Duodenal mucosa (tissue), 2 donors: Measurements from ENCODE around the gene RGS3.

Experiments used
- H3K27ac ChIP-seq: one replicate; pipeline ENCODE4 v1.7.0; 2013; ENCODE audit warnings: low read depth, low read length
- H3K27me3 ChIP-seq, 2 donors: one replicate each; pipeline ENCODE4 v1.7.0; 2013; ENCODE audit warnings: low read length in 2 of 2, control low read depth in 1 of 2; ENCODE audit not compliant: insufficient read depth in 2 of 2, control insufficient read depth in 1 of 2
- H3K36me3 ChIP-seq, 2 donors: one replicate each; pipeline ENCODE4 v1.7.0; 2013; ENCODE audit warnings: low read length in 2 of 2, control low read depth in 1 of 2; ENCODE audit not compliant: insufficient read depth in 2 of 2, control insufficient read depth in 1 of 2
- H3K4me1 ChIP-seq, 2 donors: one replicate each; pipeline ENCODE4 v1.7.0; 2013; ENCODE audit warnings: low read length in 2 of 2, control low read depth in 1 of 2; ENCODE audit not compliant: insufficient read depth in 2 of 2, control insufficient read depth in 1 of 2
- H3K4me3 ChIP-seq, 2 donors: one replicate each; pipeline ENCODE4 v1.7.0; 2013; ENCODE audit warnings: low read length in 2 of 2, low read depth in 1 of 2
- H3K9ac ChIP-seq, 2 donors: one replicate each; pipeline ENCODE4 v1.7.0; 2013; ENCODE audit warnings: low read length in 2 of 2, low read depth in 1 of 2
- H3K9me3 ChIP-seq, 2 donors: one replicate each; pipeline ENCODE4 v1.7.0; 2013; ENCODE audit warnings: low read length in 2 of 2, control low read depth in 1 of 2; ENCODE audit not compliant: control insufficient read depth in 1 of 2

The RGS3 gene

DNA sequence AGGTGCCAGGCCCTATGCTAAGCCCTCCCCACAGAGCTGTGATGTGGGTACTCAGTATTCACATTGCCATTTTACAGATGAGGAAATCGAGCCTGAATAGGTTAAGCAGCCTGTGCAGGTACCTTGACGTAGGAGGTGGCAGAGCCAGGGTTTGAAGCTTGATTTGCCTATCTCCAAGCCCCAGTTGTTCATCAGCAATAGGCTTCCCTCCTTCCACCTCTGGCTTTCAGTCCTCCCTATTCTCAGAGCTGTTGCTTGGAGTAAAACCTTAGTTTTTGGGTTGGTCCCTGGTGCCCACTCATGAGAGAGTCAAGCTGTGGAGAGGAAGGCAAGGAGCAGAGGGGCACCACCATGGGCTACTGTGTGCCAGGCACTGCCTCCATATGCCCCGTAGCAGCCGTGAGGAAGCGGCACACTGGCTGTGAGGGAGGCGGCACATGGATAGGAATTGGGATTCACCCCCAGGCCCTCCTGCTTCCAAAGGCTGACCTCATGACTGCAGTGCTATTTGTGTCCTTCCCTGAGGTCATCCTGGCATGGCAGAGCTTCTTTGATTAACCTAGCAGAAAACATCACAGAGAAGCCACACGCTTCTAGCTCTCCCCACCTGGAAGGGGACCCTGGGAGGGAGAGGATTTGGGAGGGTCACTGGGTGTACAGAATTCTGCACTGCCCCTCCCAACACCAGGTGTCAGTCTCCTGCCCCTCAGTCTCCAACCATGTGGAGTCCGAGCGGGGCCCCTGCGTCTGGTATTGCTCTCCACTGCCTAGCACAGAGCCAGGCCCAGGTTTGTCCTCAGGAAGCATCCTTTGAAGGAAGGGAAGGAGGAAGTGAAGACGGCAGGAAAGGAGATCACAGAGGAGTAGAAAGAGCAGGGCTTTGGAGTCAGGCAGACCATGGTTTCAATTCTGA lies 109.8 kb downstream of the RGS3 start:
- Histone ChIP-seq H3K4me1 (peaks cover 23 to 35% of the 10 kb centered on the region in 2 donors), H3K9ac (no peak overlapping the region), H3K27me3 (no peaks in the 10 kb centered on the region), H3K27ac (no peak overlapping the region), H3K36me3 (peaks cover 0 to 6% of the 10 kb centered on the region in 2 donors), H3K4me3 (no peak overlapping the region), H3K9me3 (no peaks in the 10 kb centered on the region)

DNA sequence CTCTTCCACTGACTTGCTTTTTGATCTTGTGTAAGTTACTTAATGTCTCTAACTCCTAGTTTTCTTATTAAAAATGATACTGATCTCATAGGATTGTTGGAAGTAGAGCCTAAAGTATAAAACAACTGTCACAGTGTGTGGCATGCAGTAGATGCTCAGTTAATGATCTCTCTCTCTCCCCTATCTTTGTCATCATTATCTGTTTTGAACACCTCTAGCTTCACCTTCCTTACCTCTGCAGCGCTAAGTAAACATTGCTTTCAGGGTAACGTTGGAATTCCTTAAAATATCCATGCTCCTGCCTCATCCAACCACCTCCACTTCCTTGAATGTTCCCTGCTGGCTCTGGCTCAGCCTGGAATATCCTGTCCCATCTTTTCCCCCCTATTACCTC lies 110.4 kb downstream of the RGS3 start:
- Histone ChIP-seq H3K36me3 (peaks cover 0 to 4% of the 10 kb centered on the region in 2 donors), H3K4me1 (peaks cover 25 to 36% of the 10 kb centered on the region in 2 donors), H3K4me3 (no peak overlapping the region), H3K9me3 (no peaks in the 10 kb centered on the region), H3K27me3 (no peaks in the 10 kb centered on the region), H3K27ac (no peak overlapping the region), H3K9ac (no peak overlapping the region)

DNA sequence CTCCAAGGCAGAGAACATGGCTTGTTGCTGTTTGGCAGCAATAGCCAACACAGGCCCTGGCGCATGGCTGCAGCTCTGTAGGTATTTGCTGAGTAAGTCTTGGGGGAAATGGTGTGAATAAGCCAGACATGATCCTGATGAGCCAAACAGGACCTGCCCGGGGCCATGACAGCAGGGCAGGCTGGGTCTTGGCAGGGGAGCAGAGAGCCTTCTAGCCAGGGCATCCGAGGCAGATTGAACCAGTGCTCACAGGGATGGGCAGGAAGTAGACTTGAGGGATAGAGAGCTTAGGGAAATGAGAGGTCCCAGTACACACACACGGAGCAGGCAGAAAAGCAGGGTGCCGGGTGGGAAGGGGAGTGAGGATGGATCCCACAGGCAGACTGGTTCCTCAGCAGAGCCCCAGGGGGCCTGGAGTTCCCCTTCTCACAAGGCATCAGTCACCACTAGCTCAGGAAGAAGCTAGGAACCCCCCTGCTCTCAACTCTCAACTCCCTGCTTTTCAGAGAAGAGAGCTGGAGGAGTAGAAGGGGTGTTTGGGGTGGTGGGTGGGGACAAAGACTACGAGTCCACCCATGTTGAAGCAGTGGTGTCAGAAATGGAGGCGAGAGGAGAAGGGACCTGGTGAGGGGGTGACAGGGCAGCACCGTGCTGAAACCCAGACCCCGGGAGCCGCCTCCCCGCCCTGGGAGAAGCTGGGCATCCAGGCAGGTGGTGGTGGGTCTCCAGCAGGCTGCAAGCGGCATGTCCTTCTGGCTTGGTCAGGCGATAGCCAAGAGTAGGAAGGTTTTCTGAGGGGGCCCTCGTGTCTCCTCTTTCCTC lies 111.1 kb downstream of the RGS3 start:
- no peak overlapping the region for H3K9ac ChIP-seq
- H3K27ac ChIP-seq, result no peak overlapping the region

GRCh38 chr9:113577525-113578261 lies 114.2 kb downstream of the RGS3 start:
- Histone ChIP-seq H3K27ac (no peak overlapping the region), H3K36me3 (peaks cover 0 to 4% of the 10 kb centered on the region in 2 donors), H3K9me3 (no peaks in the 10 kb centered on the region), H3K27me3 (no peaks in the 10 kb centered on the region), H3K9ac (no peak overlapping the region), H3K4me3 (no peak overlapping the region), H3K4me1 (peaks cover 50 to 53% of the 10 kb centered on the region in 2 donors)

More for the DNA sequence above, 111.1 kb downstream of the RGS3 start:
- H3K27me3 ChIP-seq, result no peaks in the 10 kb centered on the region
- H3K4me1 ChIP-seq, result peaks cover 25 to 36% of the 10 kb centered on the region in 2 donors
- H3K36me3 ChIP-seq, result peaks cover 0 to 4% of the 10 kb centered on the region in 2 donors
- no peak overlapping the region for H3K4me3 ChIP-seq
- no peaks in the 10 kb centered on the region for H3K9me3 ChIP-seq

- Histone ChIP-seq H3K36me3 (peaks cover 4 to 11% of the 10 kb centered on the region in 2 donors), H3K9ac (peak overlapping the region in 1 of 2 donors; percentile 15), H3K27ac (no peak overlapping the region), H3K4me3 (no peak overlapping the region), H3K4me1 (peaks cover 54 to 60% of the 10 kb centered on the region in 2 donors), H3K9me3 (no peaks in the 10 kb centered on the region), H3K27me3 (no peaks in the 10 kb centered on the region)
Observed at GRCh38 chr9:113578279-113578865, 114.8 kb downstream of the RGS3 start.

DNA sequence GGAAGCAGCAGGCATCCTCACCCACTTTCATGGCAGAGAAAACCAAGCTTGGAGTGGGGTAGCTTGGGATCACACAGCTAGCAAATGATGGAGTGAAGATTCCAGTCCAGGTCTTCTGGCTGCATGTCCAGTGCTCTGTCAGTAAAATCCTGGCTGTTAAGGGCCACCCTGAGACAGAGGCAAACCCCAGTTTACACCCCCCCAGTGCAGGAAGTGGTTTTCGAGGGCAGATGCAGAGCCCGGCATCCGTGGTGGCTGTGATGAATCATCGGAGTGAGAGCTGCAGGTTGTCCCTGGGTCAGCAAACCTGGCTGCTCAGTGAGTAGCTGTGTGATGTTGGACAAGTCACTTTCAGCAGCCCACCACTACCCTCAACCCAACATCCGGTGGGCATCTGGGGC lies 115.4 kb downstream of the RGS3 start:
- Histone ChIP-seq H3K27ac (peak overlapping the region; percentile 30), H3K27me3 (no peaks in the 10 kb centered on the region), H3K36me3 (peaks cover 9 to 16% of the 10 kb centered on the region in 2 donors), H3K4me1 (peaks cover 54 to 61% of the 10 kb centered on the region in 2 donors), H3K4me3 (no peak overlapping the region), H3K9me3 (no peaks in the 10 kb centered on the region), H3K9ac (peak overlapping the region in 1 of 2 donors; percentile 15)

- Histone ChIP-seq H3K27ac (peak overlapping the region; percentile 30), H3K9me3 (no peaks in the 10 kb centered on the region), H3K4me3 (peak overlapping the region in 1 of 2 donors; percentile 20), H3K27me3 (no peaks in the 10 kb centered on the region), H3K36me3 (peaks cover 15 to 20% of the 10 kb centered on the region in 2 donors), H3K4me1 (peaks cover 54 to 61% of the 10 kb centered on the region in 2 donors), H3K9ac (peak overlapping the region in 1 of 2 donors; percentile 22)
Observed at GRCh38 chr9:113579283-113580040, 115.9 kb downstream of the RGS3 start.

GRCh38 chr9:113580041-113580953 lies 116.8 kb downstream of the RGS3 start:
- peak overlapping the region; percentile 26 for H3K27ac ChIP-seq
- H3K4me3 ChIP-seq, result peak overlapping the region in 1 of 2 donors; percentile 11
- H3K9ac ChIP-seq, result peak overlapping the region in 1 of 2 donors; percentile 12
- H3K9me3 ChIP-seq, result no peaks in the 10 kb centered on the region
- peaks cover 54 to 61% of the 10 kb centered on the region in 2 donors for H3K4me1 ChIP-seq
- H3K36me3 ChIP-seq, result peaks cover 21 to 26% of the 10 kb centered on the region in 2 donors
- no peaks in the 10 kb centered on the region for H3K27me3 ChIP-seq
